GM10266 (cell line): ENCODE data around the gene ATP2B2.

Experiments
- DNase-seq: peaks from one replicate; pipeline ENCODE4 v3.0.0; 2012; ENCODE audit errors: extremely low spot score
- TF ChIP-seq, protein P1 (sequence below): IDR thresholded peaks from 2 replicates; pipeline ENCODE4 v1.5.1; 2012; ENCODE audit warnings: mild to moderate bottlenecking, low read depth; ENCODE audit not compliant: control insufficient read depth, insufficient read depth; ENCODE audit errors: missing control alignments

Gene ATP2B2

DNA sequence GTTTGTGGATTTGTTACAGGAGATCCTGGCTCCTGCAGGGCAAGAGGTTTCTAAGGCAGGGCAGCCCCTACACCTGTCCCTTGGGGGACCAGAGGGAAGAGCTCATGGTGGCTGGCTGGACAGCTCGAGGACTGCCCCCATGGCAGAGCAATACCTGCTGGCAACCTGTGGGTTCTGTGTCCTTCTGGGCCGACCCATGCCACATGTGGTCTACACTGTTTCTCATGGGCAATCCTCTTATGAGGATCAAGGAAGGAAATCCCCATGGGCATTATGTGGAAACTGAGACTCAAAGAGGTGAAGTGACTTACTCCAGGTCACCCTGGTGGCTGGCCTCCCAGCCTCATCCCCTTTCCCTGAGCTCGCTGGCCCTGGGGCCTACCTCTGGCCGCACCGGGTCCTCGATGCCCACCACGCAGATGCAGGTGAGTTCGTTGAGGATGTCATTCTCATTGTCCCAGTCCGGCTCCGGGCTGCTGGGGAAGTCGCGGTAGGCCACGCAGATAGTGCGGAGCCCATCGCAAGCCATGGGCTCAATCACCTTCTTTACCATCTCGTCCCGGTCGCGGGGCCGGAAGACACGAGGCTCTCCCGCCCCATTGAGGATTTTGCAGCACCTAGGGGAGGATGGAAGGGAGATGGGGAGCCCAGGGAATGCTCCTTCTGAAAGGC is 146.9 kb downstream of the ATP2B2 start:
- TF ChIP-seq, protein P1, sequence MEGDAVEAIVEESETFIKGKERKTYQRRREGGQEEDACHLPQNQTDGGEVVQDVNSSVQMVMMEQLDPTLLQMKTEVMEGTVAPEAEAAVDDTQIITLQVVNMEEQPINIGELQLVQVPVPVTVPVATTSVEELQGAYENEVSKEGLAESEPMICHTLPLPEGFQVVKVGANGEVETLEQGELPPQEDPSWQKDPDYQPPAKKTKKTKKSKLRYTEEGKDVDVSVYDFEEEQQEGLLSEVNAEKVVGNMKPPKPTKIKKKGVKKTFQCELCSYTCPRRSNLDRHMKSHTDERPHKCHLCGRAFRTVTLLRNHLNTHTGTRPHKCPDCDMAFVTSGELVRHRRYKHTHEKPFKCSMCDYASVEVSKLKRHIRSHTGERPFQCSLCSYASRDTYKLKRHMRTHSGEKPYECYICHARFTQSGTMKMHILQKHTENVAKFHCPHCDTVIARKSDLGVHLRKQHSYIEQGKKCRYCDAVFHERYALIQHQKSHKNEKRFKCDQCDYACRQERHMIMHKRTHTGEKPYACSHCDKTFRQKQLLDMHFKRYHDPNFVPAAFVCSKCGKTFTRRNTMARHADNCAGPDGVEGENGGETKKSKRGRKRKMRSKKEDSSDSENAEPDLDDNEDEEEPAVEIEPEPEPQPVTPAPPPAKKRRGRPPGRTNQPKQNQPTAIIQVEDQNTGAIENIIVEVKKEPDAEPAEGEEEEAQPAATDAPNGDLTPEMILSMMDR: no peak
- DNase-seq: no peak

DNA sequence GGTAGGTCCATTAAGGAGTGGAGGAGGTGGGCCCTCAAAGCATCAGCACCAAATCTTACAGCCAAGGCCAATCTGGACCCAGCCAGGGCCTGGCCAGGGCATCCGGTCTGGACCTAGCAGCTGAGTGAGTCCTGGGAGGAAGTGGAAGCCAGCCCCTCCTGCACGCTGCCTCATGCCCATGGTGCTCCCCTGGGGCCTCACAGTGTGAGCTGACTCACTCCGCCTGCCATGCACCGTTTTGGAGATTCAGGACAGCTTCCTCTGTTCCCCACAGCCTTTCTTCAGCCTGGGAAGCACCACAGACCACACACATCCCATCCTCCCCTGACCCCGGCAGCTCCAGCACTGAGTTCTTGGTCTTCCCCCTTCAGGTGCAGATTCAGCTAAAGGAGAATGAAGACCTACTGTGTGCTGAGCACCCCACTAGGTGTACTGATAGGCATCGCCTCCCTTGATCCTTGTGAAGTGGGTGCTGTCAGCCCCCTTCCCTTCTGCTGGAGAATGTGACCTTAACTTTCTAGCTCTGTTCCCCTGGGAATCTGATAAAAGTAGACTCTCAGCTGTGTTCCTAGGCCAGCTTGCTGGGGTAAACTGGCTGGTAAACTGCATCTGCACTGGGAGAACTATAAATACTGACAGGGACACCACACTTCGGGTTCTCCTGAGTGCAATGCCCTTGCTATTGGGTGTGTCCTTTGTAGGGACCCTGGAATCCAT is 147.6 kb downstream of the ATP2B2 start:
- no peak for DNase-seq
- TF ChIP-seq, protein P1: no peak

DNA sequence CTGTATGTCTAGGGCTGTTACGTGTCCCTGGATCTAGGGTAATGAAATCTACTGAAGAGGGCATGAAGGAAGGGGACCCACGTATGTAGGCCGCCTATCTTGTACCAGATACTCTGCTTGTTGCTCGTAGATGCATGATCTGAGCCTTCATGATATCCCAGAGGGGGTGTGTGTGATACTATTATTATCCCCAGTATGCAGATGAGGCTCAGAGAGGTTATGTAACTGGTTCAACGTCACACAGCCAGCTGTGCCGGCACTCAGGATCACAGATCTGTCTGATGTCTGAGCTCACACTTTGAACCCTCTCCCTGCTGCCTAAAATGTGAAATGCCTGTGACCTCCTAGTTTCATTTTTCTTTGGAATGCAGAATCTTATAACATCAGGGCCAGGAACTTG is 148.3 kb downstream of the ATP2B2 start:
- no peak for DNase-seq
- TF ChIP-seq, protein P1: no peak

DNA sequence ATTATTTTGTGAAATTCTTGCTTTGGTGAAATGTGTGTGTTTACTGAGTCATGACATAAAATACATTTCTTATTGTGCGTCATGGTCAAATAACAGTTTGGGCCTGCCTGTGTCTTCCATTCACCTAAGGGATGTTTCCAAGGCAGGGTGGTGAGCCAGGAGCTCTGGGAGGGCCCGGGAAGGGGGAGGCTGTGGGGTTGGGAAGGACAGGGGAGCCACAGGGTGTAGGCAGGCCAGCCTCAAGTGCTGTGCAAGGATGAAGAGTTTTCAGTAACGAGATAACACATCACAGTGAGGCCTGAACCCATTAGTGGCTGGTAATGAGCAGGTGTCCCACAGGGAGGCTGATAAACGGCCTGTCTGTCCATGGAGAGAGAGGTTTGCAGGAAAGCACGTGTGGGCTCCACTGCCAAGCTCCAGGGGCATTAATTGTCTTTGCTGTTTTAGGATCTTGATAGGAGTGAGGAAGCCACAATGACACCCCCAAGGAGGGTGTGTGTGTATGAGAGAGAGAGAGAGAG is 148.9 kb downstream of the ATP2B2 start:
- TF ChIP-seq, protein P1: no peak
- no peak for DNase-seq

DNA sequence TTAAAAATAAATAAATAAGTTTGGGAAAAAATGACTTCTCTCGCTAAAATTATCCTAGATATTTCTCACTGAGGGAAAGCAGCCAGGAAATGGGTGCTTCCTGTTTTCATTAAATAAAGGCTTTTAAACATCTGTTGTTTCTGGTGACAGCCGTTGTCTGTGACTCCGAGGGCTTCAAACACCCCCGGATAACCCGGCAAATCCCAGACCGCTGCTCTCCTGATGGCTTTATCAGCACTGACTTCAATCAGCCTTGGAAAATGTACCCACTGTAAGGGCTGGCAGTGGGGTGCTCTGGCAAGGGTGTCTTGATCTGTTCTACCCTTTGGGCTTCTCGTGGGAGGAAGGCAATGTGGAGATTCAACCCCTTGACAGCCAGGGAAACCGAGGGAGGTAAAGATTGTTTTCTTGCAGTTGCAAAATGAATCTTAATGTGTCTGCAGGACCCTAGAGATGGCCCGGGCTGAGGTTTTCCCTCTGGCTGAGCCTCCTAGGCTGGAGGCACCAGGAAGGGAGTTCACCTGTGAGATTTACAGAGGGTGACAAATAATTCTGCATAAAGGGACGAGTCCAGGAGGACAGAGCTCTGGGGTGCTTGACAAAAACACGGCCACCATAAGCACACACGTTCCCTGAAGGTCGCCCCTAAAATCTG is 150.9 kb downstream of the ATP2B2 start:
- TF ChIP-seq, protein P1: no peak
- no peak for DNase-seq

DNA sequence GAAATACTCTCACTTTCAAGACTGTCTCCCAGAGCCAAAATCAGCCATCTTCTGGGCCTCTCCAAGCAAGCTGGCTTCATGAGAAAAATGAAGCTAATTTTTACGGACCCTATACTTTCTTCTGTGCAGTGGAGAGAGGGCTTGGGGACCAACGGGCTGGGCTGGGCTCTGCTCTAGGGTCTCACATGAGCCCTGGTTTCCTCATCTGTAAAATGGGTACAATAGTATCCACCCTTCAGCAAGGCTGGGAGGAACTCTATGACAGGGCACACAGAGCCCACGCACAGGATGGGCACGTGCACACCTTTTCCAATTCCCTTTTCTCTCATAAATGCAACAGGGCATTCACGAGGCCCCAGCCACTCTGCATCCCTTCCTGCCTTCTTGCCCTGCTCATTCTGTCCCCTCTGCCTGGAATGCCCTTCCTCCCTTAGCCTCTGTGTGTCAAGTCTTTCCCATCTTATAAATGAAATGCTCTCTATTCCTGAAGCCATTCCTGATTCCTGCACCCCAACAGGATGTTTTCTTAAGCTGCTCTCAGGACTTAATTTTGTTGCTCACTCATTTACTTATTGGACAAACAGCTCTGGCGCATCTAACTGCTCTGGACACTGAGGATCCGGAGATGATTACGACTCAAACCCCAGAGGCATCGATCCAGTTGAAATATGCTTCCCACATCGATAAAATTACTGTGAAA is 151.6 kb downstream of the ATP2B2 start:
- no peak for DNase-seq
- TF ChIP-seq, protein P1: no peak
